HG02588 (cell line): ENCODE measurements around the gene LCE1A.

Experiments
- ATAC-seq: cut with Tn5 transposase; IDR thresholded peaks from one replicate; pipeline ENCODE4 v1.9.1; 2021; ENCODE audit warnings: mild to moderate bottlenecking, moderate library complexity; ENCODE audit not compliant: unreplicated experiment

The LCE1A gene, protein sequence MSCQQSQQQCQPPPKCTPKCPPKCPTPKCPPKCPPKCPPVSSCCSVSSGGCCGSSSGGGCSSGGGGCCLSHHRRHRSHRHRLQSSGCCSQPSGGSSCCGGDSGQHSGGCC

DNA sequence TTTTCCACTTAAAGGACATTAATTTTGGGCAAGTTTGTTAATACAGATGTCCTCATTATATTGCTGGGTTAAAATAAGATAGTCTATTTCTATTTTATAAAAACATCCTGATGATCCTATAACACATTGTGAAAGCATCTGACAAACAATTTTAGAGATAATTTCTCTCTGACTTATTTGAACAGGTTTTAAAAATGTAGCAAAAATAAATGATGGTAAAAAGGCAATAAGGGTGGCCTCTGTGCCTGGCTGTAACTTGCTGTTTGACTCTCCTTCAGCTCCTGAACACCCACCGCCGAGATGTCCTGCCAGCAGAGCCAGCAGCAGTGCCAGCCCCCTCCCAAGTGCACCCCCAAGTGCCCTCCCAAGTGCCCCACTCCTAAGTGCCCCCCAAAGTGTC lies at the start of gene LCE1A:
TSS of gene LCE1A (plus strand) at position 301 of the 400 bp plus-strand sequence. CDS start at position 301, 0 bp downstream.
- ATAC-seq = no peak

GRCh38 chr1:152777510-152778137 lies 49.6 kb upstream of the LCE1A start:
- no peak for ATAC-seq

GRCh38 chr1:152783095-152783494 lies 44.2 kb upstream of the LCE1A start:
- ATAC-seq = no peak

DNA sequence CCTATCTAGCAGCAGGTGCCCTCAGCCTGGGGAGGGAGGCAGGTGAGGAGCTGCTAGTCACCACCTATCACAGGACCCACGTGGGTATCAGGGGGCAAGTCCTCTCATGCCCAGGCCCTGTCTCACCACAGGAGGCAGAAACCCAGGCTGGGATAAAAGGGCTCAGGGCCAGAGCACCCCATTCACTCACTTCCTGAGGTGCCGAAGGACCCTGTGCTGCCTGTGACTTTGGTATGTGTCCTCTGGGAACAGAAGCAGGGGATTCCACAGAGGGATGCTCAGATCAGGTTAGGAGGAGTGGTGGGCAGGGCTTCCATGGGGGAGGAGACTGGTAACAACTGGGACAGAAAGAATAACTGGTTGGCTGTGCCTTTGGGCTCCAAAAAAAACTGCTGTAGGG lies 41.2 kb upstream of the LCE1A start, which contains the start of gene LCE1E:
TSS of gene LCE1E (plus strand) at position 181 of the 400 bp plus-strand sequence. CDS start 1,043 bp downstream, outside the sequence.
- no peak for ATAC-seq

GRCh38 chr1:152795686-152796085 lies 31.6 kb upstream of the LCE1A start:
- no peak for ATAC-seq

- ATAC-seq = no peak
Observed at GRCh38 chr1:152796421-152796820, 30.9 kb upstream of the LCE1A start, which contains the start of gene LCE1D. LCE1D (plus strand) TSS chr1:152796721; CDS start chr1:152797795, 1,074 bp downstream.

DNA sequence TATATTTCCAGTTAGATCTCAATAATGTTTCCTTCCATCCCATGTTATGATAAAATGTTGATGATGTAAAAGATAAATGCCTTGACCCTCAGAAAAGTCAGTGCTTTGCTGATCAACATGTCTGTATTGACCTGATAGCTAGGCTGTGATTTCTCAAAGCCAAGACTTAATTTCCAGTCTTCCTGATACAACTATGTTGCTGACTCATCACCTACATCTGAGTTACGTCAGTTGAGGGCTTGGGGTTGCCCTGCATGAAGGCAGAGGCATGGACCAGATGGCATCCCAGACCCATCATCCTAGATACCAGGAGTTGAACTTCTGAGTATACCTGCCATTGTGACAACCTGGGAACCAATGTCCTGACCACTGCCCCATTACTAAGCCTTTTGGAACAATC lies 25.9 kb upstream of the LCE1A start:
- no peak for ATAC-seq

DNA sequence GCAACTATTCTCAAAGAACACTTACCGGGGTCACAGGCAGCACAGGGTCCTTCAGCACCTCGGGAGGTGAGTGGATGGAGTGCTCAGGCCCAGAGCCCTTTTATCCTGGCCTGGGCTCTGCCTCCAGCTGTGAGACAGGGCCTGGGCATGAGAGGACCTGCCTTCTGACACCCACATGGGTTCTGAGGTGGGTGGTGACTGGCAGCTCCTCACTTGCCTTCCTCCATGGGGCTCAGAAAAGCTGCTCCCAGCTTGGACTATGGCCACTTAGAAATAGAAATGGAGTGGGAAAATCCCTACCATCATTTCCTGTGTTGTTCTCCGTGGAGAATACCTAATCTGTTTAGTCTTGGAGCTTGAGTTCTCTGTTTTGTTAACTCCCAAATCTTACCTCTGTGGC lies 20.7 kb upstream of the LCE1A start, which contains the start of gene LCE1C:
TSS of gene LCE1C (minus strand) at position 76 of the 400 bp plus-strand sequence. CDS start 1,173 bp downstream, outside the sequence.
- ATAC-seq = no peak

- ATAC-seq = no peak
Observed at GRCh38 chr1:152811050-152811449, 16.2 kb upstream of the LCE1A start.

- no peak for ATAC-seq
Observed at GRCh38 chr1:152811671-152812070, 15.6 kb upstream of the LCE1A start, which contains the start of gene LCE1B. LCE1B (plus strand) TSS chr1:152811971; CDS start chr1:152812447, 476 bp downstream.

DNA sequence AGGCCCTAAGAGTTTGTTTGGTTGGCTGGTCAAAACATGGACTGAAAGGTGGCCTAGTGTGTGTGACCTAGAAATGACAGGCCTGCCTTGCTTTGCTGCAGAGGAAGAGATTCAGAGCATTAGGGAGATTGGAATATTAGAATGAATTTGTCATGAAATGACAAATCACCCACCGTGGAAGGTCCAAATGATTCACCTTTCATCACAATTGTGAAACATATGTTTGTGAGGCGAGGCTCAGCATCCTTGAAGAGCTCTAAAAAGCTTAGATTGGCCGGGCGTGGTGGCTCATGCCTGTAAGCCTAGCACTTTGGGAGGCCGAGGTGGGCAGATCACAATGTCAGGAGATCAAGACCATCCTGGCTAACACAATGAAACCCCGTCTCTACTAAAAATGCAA lies 10.0 kb upstream of the LCE1A start:
- ATAC-seq = no peak

DNA sequence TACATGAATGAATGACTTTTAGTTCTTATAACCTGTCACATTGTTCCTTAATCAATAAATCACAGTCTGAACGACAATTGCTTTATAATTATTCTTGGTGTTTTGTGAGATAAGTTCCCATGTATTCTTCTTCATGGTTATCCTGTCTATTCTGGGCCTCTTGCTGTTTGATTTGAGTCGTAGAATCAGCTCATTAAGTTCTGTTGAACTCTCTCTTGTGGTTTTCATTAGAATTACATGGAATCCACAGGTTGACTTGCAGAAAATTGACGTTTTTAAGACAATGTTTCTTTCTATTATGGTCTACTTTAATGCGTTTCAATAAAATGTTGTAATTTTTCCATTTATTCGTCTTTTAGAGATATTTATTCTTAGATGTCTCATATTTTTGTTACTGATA lies 4.0 kb upstream of the LCE1A start:
- ATAC-seq = no peak

DNA sequence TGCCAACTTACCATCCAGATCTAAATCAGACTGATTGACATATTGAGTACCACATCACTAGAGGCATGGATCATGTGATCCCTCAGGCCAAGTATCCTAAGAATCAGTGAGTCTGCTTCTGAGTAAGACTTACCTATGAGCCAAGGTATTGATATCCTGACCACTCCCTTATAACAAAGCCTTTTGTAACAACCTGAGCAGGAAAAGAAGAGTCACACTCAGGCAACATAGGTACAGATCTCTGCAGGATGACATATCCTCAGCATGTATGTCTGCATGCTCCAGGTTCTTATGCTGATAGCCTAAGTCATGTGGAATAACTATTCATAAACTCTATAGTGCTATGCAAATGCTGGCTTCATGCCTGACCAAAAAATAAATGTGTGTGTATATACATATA lies 2.3 kb upstream of the LCE1A start:
- no peak for ATAC-seq

DNA sequence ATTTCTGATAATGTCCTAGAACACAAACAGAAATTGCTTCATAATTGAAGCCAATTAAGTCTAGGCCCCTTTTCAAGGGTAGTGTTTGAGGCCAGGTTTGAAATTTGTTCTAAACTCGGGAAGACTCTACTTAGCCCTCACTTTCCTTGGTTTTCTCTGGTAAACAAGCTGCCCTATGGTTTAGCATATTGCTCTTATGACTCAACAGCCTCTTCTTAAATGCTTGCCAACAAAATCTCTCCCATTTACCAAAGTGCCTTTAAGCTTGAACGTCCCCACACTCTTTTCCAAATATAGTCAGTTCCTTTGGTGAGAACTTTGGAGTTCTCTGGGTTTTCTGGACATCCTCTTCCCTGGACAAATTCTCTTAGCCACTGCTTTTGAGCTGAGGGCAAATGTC lies 9.6 kb downstream of the LCE1A start:
- ATAC-seq = no peak

DNA sequence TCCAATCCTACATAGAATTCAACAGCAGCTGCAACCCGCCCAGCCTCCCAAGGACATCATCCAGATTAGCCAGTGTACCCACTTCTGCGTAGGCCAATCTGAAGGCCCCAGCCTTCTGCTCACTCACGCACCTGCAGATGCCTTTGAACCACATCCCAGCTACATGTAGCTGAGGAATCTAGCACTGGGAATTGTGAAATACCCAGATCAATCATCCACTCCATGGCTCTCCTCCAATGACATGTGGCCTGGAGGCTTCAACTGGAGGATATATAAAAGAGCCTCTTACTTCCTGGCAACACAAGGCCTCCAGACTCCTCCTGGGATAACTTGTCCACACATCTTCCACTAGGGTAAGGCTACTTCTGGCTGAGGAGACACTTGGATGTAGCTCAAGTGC lies 15.3 kb downstream of the LCE1A start, which contains the start of gene LCE6A:
TSS of gene LCE6A (plus strand) at position 301 of the 400 bp plus-strand sequence. CDS start 665 bp downstream, outside the sequence.
- no peak for ATAC-seq

- no peak for ATAC-seq
Observed at GRCh38 chr1:152855661-152856060, 28.4 kb downstream of the LCE1A start.

- no peak for ATAC-seq
Observed at GRCh38 chr1:152858062-152858461, 30.8 kb downstream of the LCE1A start.

GRCh38 chr1:152859696-152860095 lies 32.4 kb downstream of the LCE1A start, which contains the start of gene LCE7A:
LCE7A (plus strand) TSS chr1:152859996; CDS start chr1:152860698, 702 bp downstream.
- ATAC-seq = no peak

DNA sequence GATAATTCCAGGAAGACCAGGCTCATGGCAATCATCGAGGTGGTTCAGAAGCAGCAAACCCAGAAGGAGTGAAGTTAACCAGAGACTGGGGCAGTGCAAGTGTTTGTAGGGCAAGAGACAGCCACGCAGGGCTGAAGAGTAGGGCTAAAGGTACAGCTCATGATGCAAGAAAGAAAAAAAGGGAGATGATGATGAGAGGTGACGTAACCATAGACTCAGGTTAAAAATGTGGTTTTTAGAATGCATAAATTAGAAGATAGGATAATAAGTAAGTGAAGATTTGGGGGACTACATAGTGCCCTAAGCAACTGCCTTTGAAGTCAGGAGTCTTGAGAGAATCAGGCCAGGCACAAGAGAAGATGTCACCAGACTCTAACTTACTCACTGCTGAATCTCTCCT lies 32.9 kb downstream of the LCE1A start:
- no peak for ATAC-seq

GRCh38 chr1:152861374-152861773 lies 34.1 kb downstream of the LCE1A start:
- no peak for ATAC-seq

GRCh38 chr1:152864443-152864842 lies 37.2 kb downstream of the LCE1A start:
- ATAC-seq = no peak

DNA sequence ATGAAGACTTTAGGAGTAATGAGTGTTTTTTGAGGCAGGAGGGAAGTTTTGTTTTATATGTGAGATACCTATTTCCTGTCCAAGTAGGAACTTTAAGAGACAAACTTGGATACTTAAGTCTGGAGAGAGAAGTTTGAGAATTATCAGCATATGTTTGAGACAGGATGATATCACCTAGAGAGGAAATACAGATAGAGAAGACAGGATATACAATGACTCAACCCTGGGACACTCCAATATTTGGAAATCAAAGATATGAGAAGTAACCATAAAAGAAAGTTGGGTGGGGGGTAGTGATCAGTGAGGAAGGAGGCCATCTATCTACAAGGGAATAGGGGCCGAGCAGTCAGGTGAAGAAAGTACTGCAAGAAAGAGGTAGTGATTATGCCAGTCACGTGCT lies 39.0 kb downstream of the LCE1A start:
- no peak for ATAC-seq
